IMR-90 (cell line): ENCODE data around the gene TBXAS1. TPM values are rescaled to one million over a fixed set of nuclear protein-coding genes. Genes with fewer than 3 reads are reported as not detected.

Experiments
- ATAC-seq: fragments of 200-7000 bp; cut with Tn5 transposase; 2 replicates; pipeline ENCODE4 v1.9.1; 2020; ENCODE audit warnings: low read depth, mild to moderate bottlenecking, moderate library complexity
- BruUV-seq: library from RNA; stranded (reverse); fragments of 400-500 nt; replicated peaks from 2 replicates; lab custom pipeline; 2021; lab: Mats Ljungman, UMichigan
- CTCF ChIA-PET: fragments of 300-600 bp; formaldehyde crosslinking; extraction: SDS; loops from one replicate; lab custom pipeline; 2021; ENCODE audit warnings: antibody characterized with exemption; lab: Yijun Ruan, JAX
- POLR2A ChIA-PET: fragments of 300-600 bp; sonication (Branson Sonifier 250); formaldehyde crosslinking; loops from one replicate; lab custom pipeline; 2022; ENCODE audit warnings: antibody characterized with exemption; ENCODE audit not compliant: unreplicated experiment; lab: Charles Lee
- DNase-seq: peaks from one replicate; pipeline ENCODE4 v3.0.0; 2013
- H2AFZ ChIP-seq: replicated peaks from 2 replicates; pipeline ENCODE3; 2013; ENCODE audit warnings: low read length, mild to moderate bottlenecking; ENCODE audit not compliant: poor library complexity
- H2AK5ac ChIP-seq: 2 replicates; pipeline ENCODE4 v1.6.1; 2013; ENCODE audit warnings: low read depth, low read length, inconsistent platforms
- H2AK9ac ChIP-seq: replicated peaks from 2 replicates; pipeline ENCODE3; 2013; ENCODE audit warnings: mild to moderate bottlenecking, low read depth, low read length, moderate library complexity; ENCODE audit not compliant: poor library complexity
- H2BK120ac ChIP-seq: 2 replicates; pipeline ENCODE4 v1.6.1; 2013; ENCODE audit warnings: low read depth, low read length, inconsistent platforms
- H2BK15ac ChIP-seq: 3 replicates; pipeline ENCODE4 v1.6.1; 2013; ENCODE audit warnings: low read depth, low read length, inconsistent platforms
- H2BK20ac ChIP-seq: 2 replicates; pipeline ENCODE4 v1.6.1; 2013; ENCODE audit warnings: low read depth, mild to moderate bottlenecking, inconsistent platforms, low read length, moderate library complexity
- H2BK5ac ChIP-seq: 2 replicates; pipeline ENCODE4 v1.6.1; 2013; ENCODE audit warnings: mild to moderate bottlenecking, low read depth, low read length, inconsistent platforms; ENCODE audit not compliant: poor library complexity, severe bottlenecking
- H3K14ac ChIP-seq: replicated peaks from 2 replicates; pipeline ENCODE4 v1.6.1; 2013; ENCODE audit warnings: low read depth, low read length, inconsistent platforms
- H3K18ac ChIP-seq: 2 replicates; pipeline ENCODE4 v1.6.1; 2013; ENCODE audit warnings: low read depth, low read length, control low read depth
- H3K23ac ChIP-seq: 2 replicates; pipeline ENCODE4 v1.6.1; 2013; ENCODE audit warnings: low read depth, low read length, inconsistent platforms
- H3K27ac ChIP-seq: 2 replicates; pipeline ENCODE4 v1.5.1; 2013; ENCODE audit warnings: mild to moderate bottlenecking, control low read depth, low read length; ENCODE audit not compliant: insufficient read depth
- H3K27me3 ChIP-seq: 2 replicates; pipeline ENCODE4 v1.6.1; 2013; ENCODE audit warnings: low read length; ENCODE audit not compliant: control insufficient read depth, insufficient read depth
- H3K36me3 ChIP-seq: 2 replicates; pipeline ENCODE4 v1.6.1; 2013; ENCODE audit warnings: low read length, mixed read lengths; ENCODE audit not compliant: control insufficient read depth, insufficient read depth
- H3K4ac ChIP-seq: 2 replicates; pipeline ENCODE4 v1.6.1; 2013; ENCODE audit warnings: low read depth, low read length, inconsistent platforms
- H3K4me1 ChIP-seq: 2 replicates; pipeline ENCODE4 v1.6.1; 2013; ENCODE audit warnings: low read length, mixed read lengths; ENCODE audit not compliant: control insufficient read depth, insufficient read depth
- H3K4me2 ChIP-seq: 2 replicates; pipeline ENCODE4 v1.6.1; 2013; ENCODE audit warnings: low read depth, mild to moderate bottlenecking, control low read depth, low read length, moderate library complexity
- H3K4me3 ChIP-seq: 2 replicates; pipeline ENCODE4 v1.5.1; 2013; ENCODE audit warnings: low read depth, mild to moderate bottlenecking, control low read depth, low read length, moderate library complexity; ENCODE audit not compliant: insufficient read depth
- H3K56ac ChIP-seq: 2 replicates; pipeline ENCODE4 v1.6.1; 2013; ENCODE audit warnings: low read length, inconsistent platforms; ENCODE audit not compliant: insufficient read depth; ENCODE audit errors: extremely low read depth
- H3K79me1 ChIP-seq, 2 experiments: 2 replicates each; pipeline ENCODE4 v1.6.1; 2013; ENCODE audit warnings: low read length in 2 of 2, inconsistent platforms in 1 of 2, low read depth in 1 of 2
- H3K9ac ChIP-seq: 2 replicates; pipeline ENCODE4 v1.6.1; 2013; ENCODE audit warnings: low read depth, low read length, control low read depth
- H3K9me1 ChIP-seq: 2 replicates; pipeline ENCODE4 v1.6.1; 2013; ENCODE audit warnings: low read length, inconsistent platforms; ENCODE audit not compliant: insufficient read depth
- H3K9me3 ChIP-seq: 2 replicates; pipeline ENCODE4 v1.6.1; 2013; ENCODE audit warnings: low read length; ENCODE audit not compliant: control insufficient read depth, insufficient read depth
- H4K20me1 ChIP-seq: 2 replicates; pipeline ENCODE4 v1.6.1; 2013; ENCODE audit warnings: low read length, inconsistent platforms; ENCODE audit not compliant: insufficient read depth
- H4K5ac ChIP-seq: 2 replicates; pipeline ENCODE4 v1.6.1; 2013; ENCODE audit warnings: mild to moderate bottlenecking, low read depth, low read length, control low read depth
- H4K8ac ChIP-seq, 2 experiments: 2 replicates each; pipeline ENCODE4 v1.6.1; 2013; ENCODE audit warnings: low read depth in 2 of 2, low read length in 2 of 2, control low read depth in 1 of 2, inconsistent platforms in 1 of 2
- H4K91ac ChIP-seq: 2 replicates; pipeline ENCODE4 v1.6.1; 2013; ENCODE audit warnings: low read depth, low read length, inconsistent platforms; ENCODE audit not compliant: insufficient read depth
- CEBPB ChIP-seq: IDR thresholded peaks from 2 replicates; pipeline ENCODE4 v1.6.1; 2012; ENCODE audit warnings: low read depth, low read length, improper control_type of control experiment
- CTCF ChIP-seq: conservative IDR thresholded peaks from 2 replicates; pipeline ENCODE4 v1.5.1; 2012; ENCODE audit warnings: mild to moderate bottlenecking, low read depth, low read length, improper control_type of control experiment
- MAFK ChIP-seq: IDR thresholded peaks from 2 replicates; pipeline ENCODE4 v1.6.1; 2012; ENCODE audit warnings: low read depth, low read length, improper control_type of control experiment
- MAZ ChIP-seq: IDR thresholded peaks from 2 replicates; pipeline ENCODE4 v1.6.1; 2012; ENCODE audit warnings: low read depth, mild to moderate bottlenecking, low read length, improper control_type of control experiment, moderate library complexity, borderline replicate concordance
- NFE2L2 ChIP-seq: fragments of 150-350 bp; IDR thresholded peaks from 2 replicates; pipeline ENCODE4 v1.6.1; 2016; ENCODE audit warnings: low read depth, mild to moderate bottlenecking, low read length
- POLR2A ChIP-seq: IDR thresholded peaks from 2 replicates; pipeline ENCODE4 v1.6.1; 2012; ENCODE audit warnings: mild to moderate bottlenecking, low read depth, low read length
- RCOR1 ChIP-seq: IDR thresholded peaks from 2 replicates; pipeline ENCODE4 v1.6.1; 2012; ENCODE audit warnings: mild to moderate bottlenecking, low read length, improper control_type of control experiment; ENCODE audit not compliant: insufficient replicate concordance
- RFX5 ChIP-seq: IDR thresholded peaks from 2 replicates; pipeline ENCODE4 v1.8.0; 2012; ENCODE audit warnings: low read depth, mild to moderate bottlenecking, low read length, moderate library complexity
- WGBS, 2 experiments: methylation state at CpG; one replicate each; pipeline versions ENCODE4 v1.1.5 to v1.1.7; 2013; ENCODE audit warnings: missing lambda C conversion rate in 2 of 2; ENCODE audit not compliant: insufficient read length in 1 of 2; ENCODE audit errors: extremely low coverage in 2 of 2; 5-methylcytosine and 5-hydroxymethylcytosine counted together
- dilution Hi-C: fragments of 300-500 bp; cut with HindIII; formaldehyde crosslinking; loops from one replicate; pipeline ENCODE4 v1.14.3; 2018; ENCODE audit warnings: low sequenced_read_pairs; ENCODE audit not compliant: unreplicated experiment
- in situ Hi-C: fragments of 300-500 bp; cut with MboI; formaldehyde crosslinking; loops from 3 replicates; pipeline ENCODE4 v1.14.3; 2019; ENCODE audit warnings: low sequenced_read_pairs, inconsistent platforms, mixed read lengths
- intact Hi-C: fragments of 100-400 bp; cut with micrococcal nuclease; formaldehyde crosslinking; loops from 2 replicates; pipeline ENCODE4 v1.10.0; 2022
- polyA plus RNA-seq, 3 experiments: library from polyadenylated mRNA; depleted of rRNA; stranded (reverse); fragments of >200 nt; gene quantifications; 2 replicates each; pipeline ENCODE4 v1.2.3, GENCODE V29; 2012; ENCODE audit warnings: low replicate concordance in 1 of 3
- total RNA-seq: library from RNA; depleted of rRNA; stranded (reverse); fragments of >200 nt; gene quantifications from 2 replicates; pipeline ENCODE4 v1.2.3, GENCODE V29; 2012

TBXAS1 gene
- total and polyA plus RNA-seq, 2 of the 4 experiments (the other 2 are of a cell fraction), result 5.9 to 10.8 TPM

DNA sequence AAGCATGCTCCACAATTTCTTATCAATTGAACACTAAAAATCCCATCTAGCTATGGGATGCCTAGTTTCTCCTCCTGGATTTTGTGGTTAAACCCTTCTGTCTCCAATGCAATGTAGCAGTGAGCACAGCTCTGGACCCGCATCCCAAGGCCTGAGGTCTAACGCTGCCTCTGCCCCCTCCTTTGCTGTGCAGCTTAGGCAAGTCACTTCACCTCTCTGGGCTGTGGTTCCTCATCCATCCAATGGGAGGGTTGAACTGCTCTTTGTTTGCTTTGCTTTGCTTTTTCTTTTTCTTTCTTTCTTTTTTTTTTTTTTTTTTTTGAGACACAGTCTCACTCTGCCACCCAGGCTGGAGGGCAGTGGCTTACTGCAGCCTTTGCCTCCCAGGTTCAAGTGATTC lies 164.5 kb downstream of the TBXAS1 start:
- ChIA-PET POLR2A (no interaction called here), CTCF (interaction anchor here (1.2 to 1.7 kb wide), 2 partner anchors 348 to 374 kb away, joined by 3 to 6 read pairs; no protein-coding TSS in a partner anchor)
- Histone ChIP-seq H3K56ac (no peak overlapping the region), H3K18ac (peak overlapping the region; percentile 51; the same call in 1 of the 2 replicates), H3K9ac (no peak overlapping the region), H4K91ac (peak overlapping the region; percentile 66; the same call in 1 of the 2 replicates), H3K36me3 (no peaks in the 10 kb centered on the region), H3K9me3 (no peaks in the 10 kb centered on the region), H4K8ac (peak overlapping the region in 1 of 2 experiments; percentile 26; a peak in 1 of 4 replicates), H4K5ac (peak overlapping the region; percentile 59; the same call in 1 of the 2 replicates), H3K79me1 (0 out of 4 replicates have a peak, but pooled peaks cover 0 to 3% of the 10 kb centered on the region in 2 experiments), H2AK9ac (no peak overlapping the region), H2BK5ac (no peak overlapping the region), H2BK120ac (peak overlapping the region; percentile 82), H2BK15ac (peak overlapping the region; percentile 32; the same call in 1 of the 3 replicates), H3K23ac (0 out of 2 replicates have a peak overlapping the region, but pooled peaks have one; percentile 45), H3K27me3 (no peaks in the 10 kb centered on the region; the same call in 1 of the 2 replicates), H2BK20ac (peak overlapping the region; percentile 39; the same call in 1 of the 2 replicates), H3K4me1 (peaks cover 20% of the 10 kb centered on the region), H3K4me3 (no peak overlapping the region), H2AFZ (no peak overlapping the region), H3K27ac (no peak overlapping the region; the same call in 1 of the 2 replicates), H3K4ac (peak overlapping the region; percentile 76), H3K14ac (peak overlapping the region; percentile 81), H4K20me1 (no peaks in the 10 kb centered on the region), H3K9me1 (peaks cover 27% of the 10 kb centered on the region), H2AK5ac (peak overlapping the region; percentile 71; the same call in 1 of the 2 replicates), H3K4me2 (no peak overlapping the region)
- TF ChIP-seq RFX5 (no peak), RCOR1 (no peak), NFE2L2 (no peak), CTCF (no peak), MAZ (no peak), CEBPB (no peak), POLR2A (no peak), MAFK (no peak)
- DNase-seq (no peak), ATAC-seq (no peak)
- BruUV-seq, result no TSS peak
- in situ Hi-C loops (no loop called here), dilution Hi-C loops (no loop called here), intact Hi-C loops (no loop called here)
- no CpG with 5 or more reads among the region's 2 CpGs for WGBS, 2 experiments
